ENCODE measurements around the gene HOXA3. TPM values are rescaled to one million over a fixed set of nuclear protein-coding genes. Genes with fewer than 3 reads are reported as not detected.

The HOXA3 gene
- total RNA-seq, 2 donors from 2014 or later = 6.5 to 29.3 TPM

- Histone ChIP-seq H3K36me3 (no peaks in the 10 kb centered on the region), H3K27me3 (replicated peaks; ENCODE audit: insufficient read depth) (no peaks in the 10 kb centered on the region), H3K4me3 (peak overlapping the region; percentile 99), H3K9me3 (no peaks in the 10 kb centered on the region), H3K4me1 (ENCODE audit: control insufficient read depth in 1 of 2, low read depth in 2 of 2) (peaks cover 21 to 53% of the 10 kb centered on the region in 2 donors), H3K27ac (peak overlapping the region; percentile 87 to 96)
- DNase-seq (ENCODE audit: low spot score) (no peak), ATAC-seq (ENCODE audit: insufficient number of reproducible peaks, low FRiP score, low read depth) (peak; percentile 41)
- peak; percentile 10 for TF ChIP-seq CTCF (IDR thresholded peaks at IDR 0.05)
Measured at GRCh38 chr7:27111042-27111750, 41.2 kb downstream of the HOXA3 start.

GRCh38 chr7:27110186-27111031, 42.0 kb downstream of the HOXA3 start:
- TF ChIP-seq CTCF (IDR thresholded peaks at IDR 0.05) = no peak
- ATAC-seq (ENCODE audit: insufficient number of reproducible peaks, low FRiP score, low read depth) = peak; percentile 24

GRCh38 chr7:27109466-27110185, 42.8 kb downstream of the HOXA3 start:
- H3K27ac ChIP-seq = peak overlapping the region; percentile 87 to 96
- H3K4me3 ChIP-seq = peak overlapping the region; percentile 99
- no peak for TF ChIP-seq CTCF (IDR thresholded peaks at IDR 0.05)
- H3K4me1 ChIP-seq (ENCODE audit: control insufficient read depth in 1 of 2, low read depth in 2 of 2) = peaks cover 32 to 69% of the 10 kb centered on the region in 2 donors
- no peaks in the 10 kb centered on the region for H3K27me3 ChIP-seq (replicated peaks; ENCODE audit: insufficient read depth)
- no peaks in the 10 kb centered on the region for H3K36me3 ChIP-seq
- H3K9me3 ChIP-seq = no peaks in the 10 kb centered on the region
- ATAC-seq (ENCODE audit: insufficient number of reproducible peaks, low FRiP score, low read depth) = no peak
- DNase-seq (ENCODE audit: low spot score) = no peak

More at GRCh38 chr7:27110186-27111031, 42.0 kb downstream of the HOXA3 start:
- Histone ChIP-seq H3K9me3 (no peaks in the 10 kb centered on the region), H3K27me3 (replicated peaks; ENCODE audit: insufficient read depth) (no peaks in the 10 kb centered on the region), H3K27ac (peak overlapping the region; percentile 87 to 96), H3K4me3 (peak overlapping the region; percentile 99), H3K36me3 (no peaks in the 10 kb centered on the region), H3K4me1 (ENCODE audit: control insufficient read depth in 1 of 2, low read depth in 2 of 2) (peaks cover 26 to 61% of the 10 kb centered on the region in 2 donors)
- no peak for DNase-seq (ENCODE audit: low spot score)

- H3K27me3 ChIP-seq (replicated peaks; ENCODE audit: insufficient read depth) = no peaks in the 10 kb centered on the region
- DNase-seq (ENCODE audit: low spot score) (no peak), ATAC-seq (ENCODE audit: insufficient number of reproducible peaks, low FRiP score, low read depth) (no peak)
- H3K4me1 ChIP-seq (ENCODE audit: control insufficient read depth in 1 of 2, low read depth in 2 of 2) = peaks cover 32 to 78% of the 10 kb centered on the region in 2 donors
- H3K36me3 ChIP-seq = no peaks in the 10 kb centered on the region
- no peaks in the 10 kb centered on the region for H3K9me3 ChIP-seq
- peak; percentile 28 for TF ChIP-seq CTCF (IDR thresholded peaks at IDR 0.05)
- H3K4me3 ChIP-seq = peak overlapping the region; percentile 99
- peak overlapping the region; percentile 87 to 96 for H3K27ac ChIP-seq
Measured at GRCh38 chr7:27108390-27109127, 43.8 kb downstream of the HOXA3 start.

Measured in thoracic aorta (tissue), 2 donors.